Astrocyte (in vitro differentiated cells and primary cell): ENCODE data around the gene TRMT2A. TPM values are rescaled to one million over a fixed set of nuclear protein-coding genes. Genes with fewer than 3 reads are reported as not detected.

Experiments
- DNase-seq: peaks from one replicate; pipeline ENCODE4 v3.0.0-alpha.2; 2010; ENCODE audit warnings: low read depth
- FAIRE-seq: peaks from 2 replicates; lab custom pipeline; 2011; peaks lifted over from hg19 to GRCh38; lab: Jason Lieb, UNC
- H2AFZ ChIP-seq: 2 replicates; pipeline ENCODE4 v1.6.0; 2012; ENCODE audit warnings: low read depth, low read length, inconsistent platforms
- H3K27ac ChIP-seq: 2 replicates; pipeline ENCODE4 v1.5.1; 2011; ENCODE audit warnings: low read depth, low read length, inconsistent platforms
- H3K27me3 ChIP-seq: 2 replicates; pipeline ENCODE4 v1.6.0; 2011; ENCODE audit warnings: low read length, inconsistent platforms; ENCODE audit not compliant: insufficient read depth
- H3K36me3 ChIP-seq: 2 replicates; pipeline ENCODE4 v1.5.1; 2011; ENCODE audit warnings: low read length, inconsistent platforms; ENCODE audit not compliant: insufficient read depth
- H3K4me1 ChIP-seq: 2 replicates; pipeline ENCODE4 v1.5.1; 2011; ENCODE audit warnings: low read length, inconsistent platforms; ENCODE audit not compliant: insufficient read depth
- H3K4me2 ChIP-seq: 2 replicates; pipeline ENCODE4 v1.6.0; 2012; ENCODE audit warnings: low read length, inconsistent platforms
- H3K4me3 ChIP-seq: 2 replicates; pipeline ENCODE4 v1.5.1; 2011; ENCODE audit warnings: low read depth, mild to moderate bottlenecking, low read length, inconsistent platforms; ENCODE audit not compliant: insufficient read depth
- H3K79me2 ChIP-seq: 2 replicates; pipeline ENCODE4 v1.6.0; 2012; ENCODE audit warnings: mild to moderate bottlenecking, low read length, inconsistent platforms; ENCODE audit not compliant: insufficient read depth
- H3K9ac ChIP-seq: 2 replicates; pipeline ENCODE4 v1.6.0; 2012; ENCODE audit warnings: mild to moderate bottlenecking, low read length, inconsistent platforms
- H3K9me3 ChIP-seq: 2 replicates; pipeline ENCODE4 v1.5.1; 2012; ENCODE audit warnings: low read depth, mild to moderate bottlenecking, low read length, inconsistent platforms; ENCODE audit not compliant: insufficient read depth
- H4K20me1 ChIP-seq: 2 replicates; pipeline ENCODE4 v1.6.0; 2012; ENCODE audit warnings: low read length, inconsistent platforms; ENCODE audit not compliant: insufficient read depth
- H3K27ac Mint-ChIP-seq: one replicate; pipeline ENCODE4 v1.8.0; 2021; ENCODE audit warnings: mild to moderate bottlenecking, mixed read lengths; ENCODE audit not compliant: unreplicated experiment
- H3K27me3 Mint-ChIP-seq: one replicate; pipeline ENCODE4 v1.8.0; 2021; ENCODE audit warnings: low read depth, mixed read lengths; ENCODE audit not compliant: unreplicated experiment
- H3K36me3 Mint-ChIP-seq: one replicate; pipeline ENCODE4 v1.8.0; 2021; ENCODE audit warnings: low read depth, mixed read lengths; ENCODE audit not compliant: unreplicated experiment
- H3K4me1 Mint-ChIP-seq: one replicate; pipeline ENCODE4 v1.8.0; 2021; ENCODE audit warnings: low read depth, mixed read lengths; ENCODE audit not compliant: unreplicated experiment
- H3K4me3 Mint-ChIP-seq: one replicate; pipeline ENCODE4 v1.8.0; 2021; ENCODE audit warnings: mild to moderate bottlenecking, moderate library complexity, mixed read lengths; ENCODE audit not compliant: unreplicated experiment
- H3K9me3 Mint-ChIP-seq: one replicate; pipeline ENCODE4 v1.8.0; 2021; ENCODE audit warnings: mild to moderate bottlenecking, mixed read lengths; ENCODE audit not compliant: unreplicated experiment
- CTCF ChIP-seq: IDR thresholded peaks from 2 replicates; pipeline ENCODE4 v1.5.1; 2011; ENCODE audit warnings: low read depth, mild to moderate bottlenecking, inconsistent platforms, low read length, moderate library complexity; ENCODE audit not compliant: insufficient read depth
- EZH2 ChIP-seq: IDR thresholded peaks from 2 replicates; pipeline ENCODE4 v1.6.1; 2012; ENCODE audit warnings: mild to moderate bottlenecking, low read length, inconsistent platforms; ENCODE audit not compliant: insufficient read depth
- total RNA-seq: library from RNA; stranded (reverse); gene quantifications from 2 replicates; pipeline ENCODE4 v1.2.1, GENCODE V29; 2021

The TRMT2A gene
- total RNA-seq, 1 donor from 2014 or later, result 32.9 TPM

- H3K4me3 Mint-ChIP-seq, result no peak overlapping the region
- Histone ChIP-seq H4K20me1 (peaks cover 67% of the 10 kb centered on the region), H3K9me3 (no peaks in the 10 kb centered on the region), H3K27ac (no peak overlapping the region), H3K4me1 (peaks cover 20% of the 10 kb centered on the region), H3K79me2 (peaks cover 83% of the 10 kb centered on the region), H3K4me3 (no peak overlapping the region), H3K9ac (no peak overlapping the region), H2AFZ (no peak overlapping the region), H3K36me3 (no peaks in the 10 kb centered on the region), H3K27me3 (no peaks in the 10 kb centered on the region), H3K4me2 (no peak overlapping the region)
- H3K27me3 Mint-ChIP-seq, result no peaks in the 10 kb centered on the region
- peaks cover 22% of the 10 kb centered on the region for H3K4me1 Mint-ChIP-seq
- FAIRE-seq (no peak), DNase-seq (no peak)
- H3K9me3 Mint-ChIP-seq, result no peaks in the 10 kb centered on the region
- H3K27ac Mint-ChIP-seq, result no peak overlapping the region
- H3K36me3 Mint-ChIP-seq, result peaks cover 10% of the 10 kb centered on the region
- TF ChIP-seq EZH2, result no peak
- TF ChIP-seq CTCF, result no peak
These were observed 18.2 kb upstream of the TRMT2A start for GRCh38 chr22:20135265-20135664.

GRCh38 chr22:20133930-20134549 lies 17.0 kb upstream of the TRMT2A start:
- Histone ChIP-seq H3K4me1 (peaks cover 20% of the 10 kb centered on the region), H3K36me3 (no peaks in the 10 kb centered on the region), H3K79me2 (peaks cover 72% of the 10 kb centered on the region), H3K9me3 (no peaks in the 10 kb centered on the region), H3K27me3 (no peaks in the 10 kb centered on the region), H3K4me2 (no peak overlapping the region), H2AFZ (no peak overlapping the region), H3K4me3 (no peak overlapping the region), H4K20me1 (peaks cover 65% of the 10 kb centered on the region), H3K9ac (no peak overlapping the region), H3K27ac (no peak overlapping the region)
- H3K4me1 Mint-ChIP-seq, result peaks cover 18% of the 10 kb centered on the region
- H3K36me3 Mint-ChIP-seq, result peaks cover 4% of the 10 kb centered on the region
- no peak for DNase-seq
- no peak for FAIRE-seq
- no peak for TF ChIP-seq CTCF
- TF ChIP-seq EZH2, result no peak
- peak overlapping the region; percentile 69 for H3K4me3 Mint-ChIP-seq
- H3K9me3 Mint-ChIP-seq, result no peaks in the 10 kb centered on the region
- no peak overlapping the region for H3K27ac Mint-ChIP-seq
- no peaks in the 10 kb centered on the region for H3K27me3 Mint-ChIP-seq

DNA sequence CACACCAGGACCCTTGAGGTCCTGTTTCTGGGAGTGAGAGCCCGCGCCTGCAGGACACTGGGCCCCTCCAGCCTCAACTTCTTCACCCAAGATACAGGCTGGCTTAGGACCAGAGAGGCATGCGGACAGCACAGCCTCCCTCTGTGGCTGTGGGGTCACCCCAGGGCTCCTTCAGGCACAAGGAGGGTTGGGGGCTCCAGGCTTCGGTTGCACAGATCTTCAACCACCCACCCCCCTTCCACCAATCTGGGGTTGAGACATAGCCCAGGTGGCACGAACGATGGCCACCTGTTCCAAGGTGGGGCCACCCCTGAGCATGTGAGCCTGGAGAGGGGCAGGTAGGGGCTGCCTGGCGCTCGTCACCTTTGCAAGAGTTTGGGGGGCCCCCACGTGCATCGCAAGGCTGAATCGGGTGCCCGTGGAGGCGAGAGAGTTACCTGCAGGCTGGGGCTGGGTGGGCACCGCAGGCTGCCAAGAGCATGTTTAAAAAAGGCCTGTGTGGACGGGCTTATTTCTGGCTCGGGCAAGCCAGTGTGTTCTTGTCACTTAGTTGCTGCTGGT lies 15.7 kb upstream of the TRMT2A start:
- no peak overlapping the region for H3K27ac ChIP-seq
- Mint-ChIP-seq H3K27ac (peak overlapping the region; percentile 69), H3K4me1 (peaks cover 11% of the 10 kb centered on the region), H3K9me3 (no peaks in the 10 kb centered on the region), H3K4me3 (peak overlapping the region; percentile 84), H3K27me3 (no peaks in the 10 kb centered on the region), H3K36me3 (peaks cover 5% of the 10 kb centered on the region)
- no peaks in the 10 kb centered on the region for H3K27me3 ChIP-seq
- H3K79me2 ChIP-seq, result peaks cover 59% of the 10 kb centered on the region
- H3K4me1 ChIP-seq, result peaks cover 13% of the 10 kb centered on the region
- peak overlapping the region; percentile 97 for H3K4me2 ChIP-seq
- H3K9ac ChIP-seq, result peak overlapping the region; percentile 82
- H3K9me3 ChIP-seq, result no peaks in the 10 kb centered on the region
- no peak for DNase-seq
- peaks cover 53% of the 10 kb centered on the region for H4K20me1 ChIP-seq
- H2AFZ ChIP-seq, result no peak overlapping the region
- FAIRE-seq, result no peak
- H3K4me3 ChIP-seq, result peak overlapping the region; percentile 69
- TF ChIP-seq EZH2, result no peak
- no peak for TF ChIP-seq CTCF
- H3K36me3 ChIP-seq, result no peaks in the 10 kb centered on the region
